HG03159 (cell line): ENCODE results near the gene LAMB4.

Experiments
- ATAC-seq: cut with Tn5 transposase; IDR thresholded peaks from one replicate; pipeline ENCODE4 v1.9.1; 2021; ENCODE audit warnings: mild to moderate bottlenecking, moderate library complexity; ENCODE audit not compliant: unreplicated experiment

The LAMB4 gene

GRCh38 chr7:108143658-108144420 is 13.7 kb upstream of the LAMB4 start:
- ATAC-seq = no peak

- ATAC-seq = no peak
These were observed 12.6 kb upstream of the LAMB4 start for GRCh38 chr7:108142675-108143259.

GRCh38 chr7:108142180-108142579 is 12.0 kb upstream of the LAMB4 start:
- no peak for ATAC-seq

GRCh38 chr7:108140671-108141070 is 10.5 kb upstream of the LAMB4 start:
- no peak for ATAC-seq

- ATAC-seq = no peak
These were observed 8.8 kb upstream of the LAMB4 start for GRCh38 chr7:108138911-108139310.

GRCh38 chr7:108137993-108138392 is 7.8 kb upstream of the LAMB4 start:
- no peak for ATAC-seq

GRCh38 chr7:108137040-108137439 is 6.9 kb upstream of the LAMB4 start:
- ATAC-seq = no peak

GRCh38 chr7:108136191-108136688 is 6.1 kb upstream of the LAMB4 start:
- peak; percentile 28 for ATAC-seq

GRCh38 chr7:108135446-108136190 is 5.5 kb upstream of the LAMB4 start:
- ATAC-seq = peak; percentile 97

- no peak for ATAC-seq
These were observed 4.3 kb upstream of the LAMB4 start for GRCh38 chr7:108134486-108134885.

GRCh38 chr7:108132551-108133265 is 2.5 kb upstream of the LAMB4 start:
- no peak for ATAC-seq

GRCh38 chr7:108129018-108129965 is 869 bp downstream of the LAMB4 start:
- no peak for ATAC-seq

GRCh38 chr7:108128514-108128913 is 1.6 kb downstream of the LAMB4 start:
- ATAC-seq = no peak

- ATAC-seq = no peak
These were observed 2.7 kb downstream of the LAMB4 start for GRCh38 chr7:108127461-108127860.

GRCh38 chr7:108124820-108125219 is 5.3 kb downstream of the LAMB4 start:
- no peak for ATAC-seq

- ATAC-seq = no peak
These were observed 8.0 kb downstream of the LAMB4 start for GRCh38 chr7:108122181-108122580.

GRCh38 chr7:108120933-108121332 is 9.2 kb downstream of the LAMB4 start:
- ATAC-seq = no peak

GRCh38 chr7:108120196-108120595 is 10.0 kb downstream of the LAMB4 start:
- ATAC-seq = no peak

GRCh38 chr7:108118959-108119358 is 11.2 kb downstream of the LAMB4 start:
- no peak for ATAC-seq
